ENCODE data around the gene HHATL. TPM values are rescaled to one million over a fixed set of nuclear protein-coding genes. Genes with fewer than 3 reads are reported as not detected.

The HHATL gene
- total RNA-seq, 1 donor from 2014 or later = 1.0 TPM

- DNase-seq (no peak), ATAC-seq (peak in 1 of 2 donors; percentile 37)
- no peaks in the 10 kb centered on the region for H3K4me1 ChIP-seq
- H3K27ac ChIP-seq = no peak overlapping the region
- intact Hi-C loops (cut with DNase I) = no loop called here
- H3K27me3 ChIP-seq (ENCODE audit: low read depth) = no peaks in the 10 kb centered on the region
- no peak overlapping the region for H3K4me3 ChIP-seq
- no peaks in the 10 kb centered on the region for H3K36me3 ChIP-seq
- no peak for TF ChIP-seq CTCF (IDR thresholded peaks at IDR 0.05)
- no peaks in the 10 kb centered on the region for H3K9me3 ChIP-seq
Observed at GRCh38 chr3:42672515-42672914, 30.1 kb downstream of the HHATL start.

- H3K27ac ChIP-seq = no peak overlapping the region
- ATAC-seq = no peak
- no peak for TF ChIP-seq CTCF (IDR thresholded peaks at IDR 0.05)
- DNase-seq = no peak
- H3K4me1 ChIP-seq = no peaks in the 10 kb centered on the region
- intact Hi-C loops (cut with DNase I) = no loop called here
- H3K4me3 ChIP-seq = no peak overlapping the region
- H3K9me3 ChIP-seq = no peaks in the 10 kb centered on the region
- H3K36me3 ChIP-seq = no peaks in the 10 kb centered on the region
- H3K27me3 ChIP-seq (ENCODE audit: low read depth) = no peaks in the 10 kb centered on the region
Observed at GRCh38 chr3:42670670-42671069, 31.9 kb downstream of the HHATL start.

GRCh38 chr3:42670051-42670576 is 32.5 kb downstream of the HHATL start:
- ATAC-seq (no peak), DNase-seq (no peak)
- Histone ChIP-seq H3K36me3 (no peaks in the 10 kb centered on the region), H3K4me1 (no peaks in the 10 kb centered on the region), H3K27ac (no peak overlapping the region), H3K27me3 (ENCODE audit: low read depth) (no peaks in the 10 kb centered on the region), H3K9me3 (no peaks in the 10 kb centered on the region), H3K4me3 (no peak overlapping the region)
- no peak for TF ChIP-seq CTCF (IDR thresholded peaks at IDR 0.05)
- intact Hi-C loops (cut with DNase I) = no loop called here

GRCh38 chr3:42668793-42669217 is 33.8 kb downstream of the HHATL start:
- intact Hi-C loops (cut with DNase I) = no loop called here
- Histone ChIP-seq H3K4me3 (no peak overlapping the region), H3K27ac (no peak overlapping the region), H3K36me3 (no peaks in the 10 kb centered on the region), H3K9me3 (no peaks in the 10 kb centered on the region), H3K27me3 (ENCODE audit: low read depth) (no peaks in the 10 kb centered on the region), H3K4me1 (no peaks in the 10 kb centered on the region)
- TF ChIP-seq CTCF (IDR thresholded peaks at IDR 0.05) = no peak
- DNase-seq (no peak), ATAC-seq (no peak)

GRCh38 chr3:42668413-42668760 is 34.2 kb downstream of the HHATL start:
- no peak for DNase-seq
- no peak for ATAC-seq
- intact Hi-C loops (cut with DNase I) = no loop called here

More at GRCh38 chr3:42668413-42668760, 34.2 kb downstream of the HHATL start:
- Histone ChIP-seq H3K27ac (no peak overlapping the region), H3K27me3 (ENCODE audit: low read depth) (no peaks in the 10 kb centered on the region), H3K4me1 (no peaks in the 10 kb centered on the region), H3K36me3 (no peaks in the 10 kb centered on the region), H3K4me3 (no peak overlapping the region), H3K9me3 (no peaks in the 10 kb centered on the region)
- TF ChIP-seq CTCF (IDR thresholded peaks at IDR 0.05) = no peak

All from lower lobe of right lung (tissue), 2 donors.